Uterus (tissue), 2 donors: Measurements from ENCODE around the gene PDZK1IP1.

Source experiments
- POLR2A ChIP-seq, 2 donors: fragments of 450-650 bp; IDR thresholded peaks; one replicate each; pipeline ENCODE4 v1.6.1; 2016; ENCODE audit warnings: antibody characterized with exemption in 2 of 2, mild to moderate bottlenecking in 1 of 2, moderate library complexity in 1 of 2
- TF ChIP-seq, protein P1 (sequence below), 4 experiments: fragments of 200-600 bp in 2 of 4; fragments of 450-650 bp in 2 of 4; sonication (generic) in 2 of 4; IDR thresholded peaks; one replicate each; pipeline ENCODE4 v1.5.1; 2016 to 2019; ENCODE audit warnings: antibody characterized with exemption in 4 of 4, mild to moderate bottlenecking in 2 of 4, moderate library complexity in 1 of 4

DNA sequence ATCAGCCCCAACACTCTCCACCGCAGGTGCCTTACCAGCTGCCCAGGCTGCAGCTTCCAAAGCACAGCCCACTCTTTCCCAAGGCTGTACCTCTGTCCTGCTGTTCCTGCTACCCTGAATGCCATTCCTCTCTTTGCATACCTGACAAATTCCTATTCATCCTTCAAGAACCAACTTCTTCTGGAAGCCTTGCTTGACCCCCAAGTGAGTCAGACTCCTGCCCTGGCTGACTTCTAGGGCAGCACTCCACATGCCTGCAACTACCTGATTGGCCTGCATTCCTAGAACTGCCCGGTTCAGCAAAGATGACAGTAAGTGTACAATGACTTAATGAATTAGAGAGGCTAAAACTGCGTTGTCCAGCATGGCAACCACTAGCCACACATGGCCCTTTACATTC is 20.8 kb upstream of the PDZK1IP1 start:
- TF ChIP-seq POLR2A (IDR thresholded peaks at IDR 0.05) = no peak
- TF ChIP-seq, protein P1, sequence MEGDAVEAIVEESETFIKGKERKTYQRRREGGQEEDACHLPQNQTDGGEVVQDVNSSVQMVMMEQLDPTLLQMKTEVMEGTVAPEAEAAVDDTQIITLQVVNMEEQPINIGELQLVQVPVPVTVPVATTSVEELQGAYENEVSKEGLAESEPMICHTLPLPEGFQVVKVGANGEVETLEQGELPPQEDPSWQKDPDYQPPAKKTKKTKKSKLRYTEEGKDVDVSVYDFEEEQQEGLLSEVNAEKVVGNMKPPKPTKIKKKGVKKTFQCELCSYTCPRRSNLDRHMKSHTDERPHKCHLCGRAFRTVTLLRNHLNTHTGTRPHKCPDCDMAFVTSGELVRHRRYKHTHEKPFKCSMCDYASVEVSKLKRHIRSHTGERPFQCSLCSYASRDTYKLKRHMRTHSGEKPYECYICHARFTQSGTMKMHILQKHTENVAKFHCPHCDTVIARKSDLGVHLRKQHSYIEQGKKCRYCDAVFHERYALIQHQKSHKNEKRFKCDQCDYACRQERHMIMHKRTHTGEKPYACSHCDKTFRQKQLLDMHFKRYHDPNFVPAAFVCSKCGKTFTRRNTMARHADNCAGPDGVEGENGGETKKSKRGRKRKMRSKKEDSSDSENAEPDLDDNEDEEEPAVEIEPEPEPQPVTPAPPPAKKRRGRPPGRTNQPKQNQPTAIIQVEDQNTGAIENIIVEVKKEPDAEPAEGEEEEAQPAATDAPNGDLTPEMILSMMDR (IDR thresholded peaks at IDR 0.05) = no peak
